ENCODE results near the gene EGFL7. TPM values are rescaled to one million over a fixed set of nuclear protein-coding genes. Genes with fewer than 3 reads are reported as not detected.

Gene EGFL7
- total and polyA plus RNA-seq, 2 of the 13 experiments (the other 11 are each of a cell fraction or from before 2014, with no cell fraction given): 0.20 to 5.1 TPM

GRCh38 chr9:136654820-136655535, 7.7 kb upstream of the EGFL7 start:
- no peaks in the 10 kb centered on the region for H3K79me2 ChIP-seq (ENCODE audit: insufficient read depth, low read length)
- H2AFZ ChIP-seq (ENCODE audit: low read length): no peak overlapping the region
- no peaks in the 10 kb centered on the region for H3K36me3 ChIP-seq (replicated peaks in 1 of 2; ENCODE audit: control insufficient read depth in 1 of 2, insufficient read depth in 2 of 2, low read length in 2 of 2)
- H3K4me3 ChIP-seq (replicated peaks in 1 of 3; ENCODE audit: insufficient read depth in 1 of 3, low read depth in 2 of 3, low read length in 3 of 3): peak overlapping the region in 1 of 3 experiments; percentile 58; a peak in 1 of 6 replicates
- H3K27ac ChIP-seq (ENCODE audit: extremely low read length, insufficient read depth, low read length): no peak overlapping the region
- peaks cover 40 to 78% of the 10 kb centered on the region in 2 experiments for H3K27me3 ChIP-seq (ENCODE audit: control insufficient read depth in 1 of 2, insufficient read depth in 2 of 2, low read length in 2 of 2)
- no peaks in the 10 kb centered on the region for H4K20me1 ChIP-seq (ENCODE audit: insufficient read depth, low read length)
- H3K9me3 ChIP-seq (ENCODE audit: low read length): no peaks in the 10 kb centered on the region
- intact Hi-C loops (cut with micrococcal nuclease; ENCODE audit: unreplicated experiment) (no loop called here), in situ Hi-C loops (cut with HindIII; ENCODE audit: extremely low pct_ligation_motif_present, low pct_unique_long_range_greater_than_20kb) (no loop called here)
- CTCF ChIA-PET (ENCODE audit: low intra/inter-chr PET ratio, low total read pairs): no interaction called here
- ATAC-seq (peak; percentile 17; the same call in 1 of the 3 replicates), FAIRE-seq (no peak), DNase-seq (ENCODE audit: low spot score) (no peak)
- WGBS (ENCODE audit: low lambda C conversion rate): 45% methylated on average over 5 of the region's 15 CpGs
- peak overlapping the region; percentile 65 for H3K4me2 ChIP-seq (ENCODE audit: low read depth, low read length)
- TF ChIP-seq ZSCAN9 (CRISPR knock-in tag; IDR thresholded peaks at IDR 0.05; ENCODE audit: borderline replicate concordance): no peak
- BruUV-seq (replicated peaks): no TSS peak
- H3K4me1 ChIP-seq (ENCODE audit: insufficient read depth, low read length): peaks cover 28% of the 10 kb centered on the region
- POLR2A ChIA-PET: no interaction called here
- no peak overlapping the region for H3K9ac ChIP-seq (ENCODE audit: insufficient read depth, low read depth, low read length)

- 9% methylated on average over 11 of the region's 18 CpGs for WGBS (ENCODE audit: low lambda C conversion rate)
- peak; percentile 34; the same call in 1 of the 2 replicates for TF ChIP-seq ETV5 (CRISPR knock-in tag; IDR thresholded peaks at IDR 0.05; ENCODE audit: borderline replicate concordance)
- TF ChIP-seq PATZ1 (CRISPR knock-in tag; IDR thresholded peaks at IDR 0.05): peak; percentile 28; the same call in 1 of the 2 replicates
- no peak for TF ChIP-seq STAG1 (CRISPR knock-in tag; IDR thresholded peaks at IDR 0.05)
- TF ChIP-seq ZNF687 (CRISPR knock-in tag; IDR thresholded peaks at IDR 0.05): peak; percentile 43; the same call in 1 of the 2 replicates
- ChIA-PET CTCF (ENCODE audit: low intra/inter-chr PET ratio, low total read pairs) (no interaction called here), POLR2A (no interaction called here)
- Histone ChIP-seq H3K4me2 (ENCODE audit: low read depth, low read length) (peak overlapping the region; percentile 65), H3K9me3 (ENCODE audit: low read length) (no peaks in the 10 kb centered on the region), H3K4me3 (replicated peaks in 1 of 3; ENCODE audit: insufficient read depth in 1 of 3, low read depth in 2 of 3, low read length in 3 of 3) (peak overlapping the region in 2 of 3 experiments; percentile 33 to 58; a peak in 3 of 6 replicates), H2AFZ (ENCODE audit: low read length) (no peak overlapping the region), H3K79me2 (ENCODE audit: insufficient read depth, low read length) (no peaks in the 10 kb centered on the region), H3K27me3 (ENCODE audit: control insufficient read depth in 1 of 2, insufficient read depth in 2 of 2, low read length in 2 of 2) (peaks cover 40 to 81% of the 10 kb centered on the region in 2 experiments), H3K36me3 (replicated peaks in 1 of 2; ENCODE audit: control insufficient read depth in 1 of 2, insufficient read depth in 2 of 2, low read length in 2 of 2) (no peaks in the 10 kb centered on the region), H3K4me1 (ENCODE audit: insufficient read depth, low read length) (peaks cover 28% of the 10 kb centered on the region), H3K9ac (ENCODE audit: insufficient read depth, low read depth, low read length) (no peak overlapping the region), H3K27ac (ENCODE audit: extremely low read length, insufficient read depth, low read length) (no peak overlapping the region), H4K20me1 (ENCODE audit: insufficient read depth, low read length) (no peaks in the 10 kb centered on the region)
- BruUV-seq (replicated peaks): no TSS peak
- DNase-seq (ENCODE audit: low spot score) (no peak), FAIRE-seq (no peak), ATAC-seq (no peak; the same call in 2 of the 3 replicates)
- in situ Hi-C loops (cut with HindIII; ENCODE audit: extremely low pct_ligation_motif_present, low pct_unique_long_range_greater_than_20kb): no loop called here
- intact Hi-C loops (cut with micrococcal nuclease; ENCODE audit: unreplicated experiment): no loop called here
Measured at GRCh38 chr9:136655536-136656182, 7.1 kb upstream of the EGFL7 start.

All from HepG2 (cell line).